Testis (tissue), 3 donors: Measurements from ENCODE around the gene COL6A2. TPM values are rescaled to one million over a fixed set of nuclear protein-coding genes. Genes with fewer than 3 reads are reported as not detected.

Experiments used
- DNase-seq: peaks from one replicate; pipeline ENCODE4 v3.0.0-alpha.2; 2019
- H3K27ac ChIP-seq, 2 donors: fragments of 200-600 bp; sonication (generic); one replicate each; pipeline ENCODE4 v1.5.1; 2019
- H3K27me3 ChIP-seq: fragments of 200-600 bp; sonication (generic); one replicate; pipeline ENCODE4 v1.5.1; 2019
- H3K36me3 ChIP-seq: fragments of 200-600 bp; sonication (generic); one replicate; pipeline ENCODE4 v1.5.1; 2017; ENCODE audit warnings: low read depth; ENCODE audit errors: missing control alignments
- H3K4me1 ChIP-seq: fragments of 200-600 bp; sonication (generic); one replicate; pipeline ENCODE4 v1.5.1; 2019
- H3K4me3 ChIP-seq, 2 donors: fragments of 200-600 bp; sonication (generic); one replicate each; pipeline ENCODE4 v1.5.1; 2017 to 2019
- H3K9me3 ChIP-seq: fragments of 200-600 bp; sonication (generic); one replicate; pipeline ENCODE4 v1.5.1; 2017
- CTCF ChIP-seq, 3 experiments: fragments of 450-650 bp in 2 of 3; fragments of 200-600 bp in 1 of 3; sonication (generic) in 1 of 3; IDR thresholded peaks; one replicate each; pipeline ENCODE4 v1.5.1; 2016 to 2019; ENCODE audit warnings: antibody characterized with exemption in 3 of 3, mild to moderate bottlenecking in 2 of 3, moderate library complexity in 1 of 3
- POLR2A ChIP-seq: fragments of 450-650 bp; IDR thresholded peaks from one replicate; pipeline ENCODE4 v1.6.1; 2017; ENCODE audit warnings: antibody characterized with exemption, mild to moderate bottlenecking, moderate library complexity
- WGBS, 2 donors: methylation state at CpG; one replicate each; pipeline ENCODE4 v1.1.5; 2018; 5-methylcytosine and 5-hydroxymethylcytosine counted together
- intact Hi-C: fragments of 100-400 bp; cut with DNase I; formaldehyde crosslinking; loops from one replicate; pipeline ENCODE4 v1.15.1; 2023; ENCODE audit warnings: low total_unique reads
- polyA plus RNA-seq: library from polyadenylated mRNA; stranded (reverse); fragments of 350-450 nt; fragmentation: Illumina TruSeq; extraction: RNeasy Lipid Tissue Mini Kit (QIAGEN cat#74804); gene quantifications from one replicate; pipeline ENCODE4 v1.2.3, GENCODE V29; 2014; ENCODE audit warnings: low read depth, low replicate concordance; ENCODE audit not compliant: insufficient read depth
- total RNA-seq, 2 donors: library from RNA; depleted of rRNA; stranded (reverse); fragments of >200 nt; gene quantifications; one replicate each; pipeline ENCODE4 v1.2.3, GENCODE V29; 2016

The COL6A2 gene
- total and polyA plus RNA-seq, 3 donors from 2014 or later: 192 to 362 (median 236) TPM

GRCh38 chr21:46078978-46079351, 18.9 kb upstream of the COL6A2 start:
- Histone ChIP-seq H3K4me3 (no peak overlapping the region), H3K36me3 (no peaks in the 10 kb centered on the region), H3K9me3 (no peaks in the 10 kb centered on the region), H3K27ac (no peak overlapping the region), H3K27me3 (no peaks in the 10 kb centered on the region), H3K4me1 (peaks cover 6% of the 10 kb centered on the region)
- DNase-seq: no peak
- TF ChIP-seq CTCF (IDR thresholded peaks at IDR 0.05) (no peak), POLR2A (no peak)
- WGBS, 2 donors: 70 to 85% methylated on average over 6 of the region's 6 CpGs
- intact Hi-C loops: no loop called here

GRCh38 chr21:46079352-46080170, 18.4 kb upstream of the COL6A2 start:
- Histone ChIP-seq H3K36me3 (no peaks in the 10 kb centered on the region), H3K27ac (no peak overlapping the region), H3K9me3 (no peaks in the 10 kb centered on the region), H3K27me3 (no peaks in the 10 kb centered on the region), H3K4me3 (no peak overlapping the region), H3K4me1 (peaks cover 6% of the 10 kb centered on the region)
- peak; percentile 22 for DNase-seq
- TF ChIP-seq POLR2A: no peak
- TF ChIP-seq CTCF (IDR thresholded peaks at IDR 0.05): no peak
- 74 to 79% methylated on average over 19 to 34 of the region's 34 CpGs for WGBS, 2 donors
- intact Hi-C loops: no loop called here

GRCh38 chr21:46080171-46081021, 17.5 kb upstream of the COL6A2 start:
- Histone ChIP-seq H3K4me3 (no peak overlapping the region), H3K36me3 (no peaks in the 10 kb centered on the region), H3K27me3 (no peaks in the 10 kb centered on the region), H3K9me3 (no peaks in the 10 kb centered on the region), H3K4me1 (peaks cover 6% of the 10 kb centered on the region), H3K27ac (no peak overlapping the region)
- DNase-seq: peak; percentile 51
- intact Hi-C loops: no loop called here
- WGBS, 2 donors: 50 to 54% methylated on average over 15 to 30 of the region's 30 CpGs
- TF ChIP-seq POLR2A (no peak), CTCF (IDR thresholded peaks at IDR 0.05) (no peak)

- DNase-seq: no peak
- intact Hi-C loops: no loop called here
- Histone ChIP-seq H3K36me3 (no peaks in the 10 kb centered on the region), H3K4me3 (no peak overlapping the region), H3K27ac (no peak overlapping the region), H3K27me3 (no peaks in the 10 kb centered on the region), H3K9me3 (no peaks in the 10 kb centered on the region), H3K4me1 (peaks cover 6% of the 10 kb centered on the region)
- 88 to 90% methylated on average over 15 to 38 of the region's 39 CpGs for WGBS, 2 donors
- TF ChIP-seq POLR2A (no peak), CTCF (IDR thresholded peaks at IDR 0.05) (no peak)
Measured at GRCh38 chr21:46081022-46081861, 16.7 kb upstream of the COL6A2 start.
